ENCODE measurements around the gene ATG4C. TPM values are rescaled to one million over a fixed set of nuclear protein-coding genes. Genes with fewer than 3 reads are reported as not detected.

ATG4C gene
- total and polyA plus RNA-seq, 10 of the 15 experiments (the other 5 are each of a cell fraction or from before 2014, with no cell fraction given): 8.1 to 30.9 (median 18.9) TPM

GRCh38 chr1:62903982-62904855 is 120.3 kb downstream of the ATG4C start:
- no peak overlapping the region for H3K27ac ChIP-seq (ENCODE audit: control insufficient read depth, insufficient read depth)
- POLR2A ChIA-PET: no interaction called here
- CTCF ChIA-PET: interaction anchor here (1.1 to 1.8 kb wide), 2 partner anchors 22 to 62 kb away, joined by 4 to 6 read pairs; no protein-coding TSS in a partner anchor

GRCh38 chr1:62904856-62905225 is 120.9 kb downstream of the ATG4C start:
- H3K9me3 ChIP-seq (replicated peaks; ENCODE audit: control insufficient read depth, insufficient read depth, low read length): no peaks in the 10 kb centered on the region
- TF ChIP-seq EED (IDR thresholded peaks at IDR 0.05; ENCODE audit: low read depth) (no peak), IKZF2 (IDR thresholded peaks at IDR 0.05) (no peak), SP1 (IDR thresholded peaks at IDR 0.05; ENCODE audit: low read depth, low read length) (no peak), ZBTB11 (CRISPR knock-in tag; IDR thresholded peaks at IDR 0.05) (no peak)
- H3K27me3 ChIP-seq (replicated peaks in 1 of 2; ENCODE audit: control insufficient read depth in 2 of 2, insufficient read depth in 2 of 2, low read length in 1 of 2): no peaks in the 10 kb centered on the region
- BruUV-seq (replicated peaks): no TSS peak
- H3K4me3 ChIP-seq: no peak overlapping the region
- H4K20me1 ChIP-seq (ENCODE audit: control insufficient read depth, insufficient read depth): no peaks in the 10 kb centered on the region
- no peaks in the 10 kb centered on the region for H3K36me3 ChIP-seq (ENCODE audit: control insufficient read depth in 2 of 2, insufficient read depth in 2 of 2, low read length in 1 of 2)
- H3K4me1 ChIP-seq (ENCODE audit: control insufficient read depth, insufficient read depth, low read length): no peaks in the 10 kb centered on the region
- CTCF ChIA-PET: interaction anchor here (1.1 to 2.6 kb wide), 3 partner anchors 12 to 63 kb away, joined by 4 to 8 read pairs (median 6); no protein-coding TSS in a partner anchor
- H2AFZ ChIP-seq (ENCODE audit: control insufficient read depth, low read depth, low read length): no peak overlapping the region
- 58% methylated on average over 5 of the region's 5 CpGs for WGBS (ENCODE audit: insufficient coverage, insufficient replicate concordance, low lambda C conversion rate, missing lambda C conversion rate)
- in situ Hi-C loops (cut with MboI) (no loop called here), intact Hi-C loops (cut with micrococcal nuclease; ENCODE audit: unreplicated experiment) (no loop called here)
- no peak overlapping the region for H3K27ac ChIP-seq (ENCODE audit: control insufficient read depth, insufficient read depth)
- H3K4me2 ChIP-seq (ENCODE audit: control insufficient read depth, insufficient read depth): no peak overlapping the region
- FAIRE-seq: no peak
- no peaks in the 10 kb centered on the region for H3K79me2 ChIP-seq (ENCODE audit: control insufficient read depth, insufficient read depth, low read length)
- DNase-seq (ENCODE audit: low read depth, low spot score): no peak
- no peak for ATAC-seq
- SMC1A ChIA-PET (ENCODE audit: uncharacterized antibody, unreplicated experiment): no interaction called here
- POLR2A ChIA-PET: no interaction called here
- RAD21 ChIA-PET (ENCODE audit: unreplicated experiment): no interaction called here
- no peak overlapping the region for H3K9ac ChIP-seq (ENCODE audit: control insufficient read depth, insufficient read depth, low read length)

More at GRCh38 chr1:62903982-62904855, 120.3 kb downstream of the ATG4C start:
- intact Hi-C loops (cut with micrococcal nuclease; ENCODE audit: unreplicated experiment): no loop called here
- ATAC-seq (no peak), FAIRE-seq (no peak), DNase-seq (ENCODE audit: low read depth, low spot score) (no peak)
- 62% methylated on average over 8 of the region's 8 CpGs for WGBS (ENCODE audit: insufficient coverage, insufficient replicate concordance, low lambda C conversion rate, missing lambda C conversion rate)
- H3K79me2 ChIP-seq (ENCODE audit: control insufficient read depth, insufficient read depth, low read length): no peaks in the 10 kb centered on the region
- H3K4me2 ChIP-seq (ENCODE audit: control insufficient read depth, insufficient read depth): no peak overlapping the region
- H2AFZ ChIP-seq (ENCODE audit: control insufficient read depth, low read depth, low read length): no peak overlapping the region
- no peaks in the 10 kb centered on the region for H4K20me1 ChIP-seq (ENCODE audit: control insufficient read depth, insufficient read depth)
- in situ Hi-C loops (cut with MboI): no loop called here
- SMC1A ChIA-PET (ENCODE audit: uncharacterized antibody, unreplicated experiment): no interaction called here
- H3K4me1 ChIP-seq (ENCODE audit: control insufficient read depth, insufficient read depth, low read length): no peaks in the 10 kb centered on the region
- TF ChIP-seq POU2F2 (IDR thresholded peaks at IDR 0.05; ENCODE audit: borderline replicate concordance, low read depth, low read length): no peak
- TF ChIP-seq EGR1 (IDR thresholded peaks at IDR 0.05; ENCODE audit: borderline replicate concordance in 1 of 2, low read depth in 2 of 2, low read length in 2 of 2): no peak
- TF ChIP-seq RUNX3 (IDR thresholded peaks at IDR 0.05; ENCODE audit: low read length): no peak
- no peak for TF ChIP-seq TCF12 (IDR thresholded peaks at IDR 0.05; ENCODE audit: low read depth, low read length)
- no peaks in the 10 kb centered on the region for H3K27me3 ChIP-seq (replicated peaks in 1 of 2; ENCODE audit: control insufficient read depth in 2 of 2, insufficient read depth in 2 of 2, low read length in 1 of 2)
- H3K4me3 ChIP-seq: no peak overlapping the region
- no peaks in the 10 kb centered on the region for H3K9me3 ChIP-seq (replicated peaks; ENCODE audit: control insufficient read depth, insufficient read depth, low read length)
- H3K9ac ChIP-seq (ENCODE audit: control insufficient read depth, insufficient read depth, low read length): no peak overlapping the region
- RAD21 ChIA-PET (ENCODE audit: unreplicated experiment): no interaction called here
- no peaks in the 10 kb centered on the region for H3K36me3 ChIP-seq (ENCODE audit: control insufficient read depth in 2 of 2, insufficient read depth in 2 of 2, low read length in 1 of 2)
- BruUV-seq (replicated peaks): no TSS peak
